ENCODE data around the gene POLD3. TPM values are rescaled to one million over a fixed set of nuclear protein-coding genes. Genes with fewer than 3 reads are reported as not detected.
A peak's percentile ranks its signal among the peaks of the same experiment; 100 is the strongest.
"Not testable (repeated sequence)": the region's sequence is repeated elsewhere in the genome, so short reads cannot be mapped to it uniquely, and the experiment has no call there.

The POLD3 gene
- polyA plus RNA-seq, 1 donor: 13.8 TPM

DNA sequence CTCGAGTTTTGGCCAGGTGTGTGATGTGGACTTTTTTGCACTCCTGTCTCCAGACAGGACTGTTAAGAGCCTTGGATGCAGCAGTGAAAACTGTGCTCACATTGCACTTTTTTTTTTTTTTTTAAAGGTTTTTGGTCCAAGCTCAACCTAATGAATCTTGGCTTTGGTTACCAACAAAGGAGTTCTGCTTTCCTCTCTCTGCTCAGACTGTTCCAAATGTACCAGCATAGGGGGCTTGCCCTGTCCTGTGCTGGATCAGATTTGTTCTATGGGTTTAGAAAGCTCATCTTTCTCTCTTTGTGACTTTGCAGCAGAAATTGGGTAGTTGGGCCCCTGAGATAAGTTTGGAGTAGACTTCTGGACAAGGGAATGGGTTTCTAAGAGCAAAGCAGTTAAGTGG is 45.3 kb downstream of the POLD3 start:
- no peak for DNase-seq (ENCODE audit: low read depth)

DNA sequence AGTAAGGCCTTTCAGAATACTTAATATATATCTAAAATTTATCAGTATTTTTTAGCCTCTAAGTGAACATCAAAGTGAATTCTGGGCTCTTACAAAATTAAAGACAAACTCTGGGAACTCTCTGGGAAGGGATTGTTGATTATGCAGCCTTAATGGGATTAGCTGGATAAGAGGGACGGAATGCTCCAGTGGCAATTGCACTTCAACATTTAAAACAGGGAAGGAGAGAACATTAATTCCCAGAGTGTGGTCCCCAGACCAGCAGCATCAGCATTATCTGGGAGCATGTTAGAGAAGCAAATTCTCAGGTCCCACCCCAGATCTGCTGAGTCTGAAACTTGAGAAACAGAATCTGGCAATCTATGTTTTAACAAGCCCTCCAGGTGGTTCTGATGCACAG is 46.5 kb downstream of the POLD3 start:
- no peak for DNase-seq (ENCODE audit: low read depth)

GRCh38 chr11:74639533-74639932 is 47.2 kb downstream of the POLD3 start:
- no peak for DNase-seq (ENCODE audit: low read depth)

DNA sequence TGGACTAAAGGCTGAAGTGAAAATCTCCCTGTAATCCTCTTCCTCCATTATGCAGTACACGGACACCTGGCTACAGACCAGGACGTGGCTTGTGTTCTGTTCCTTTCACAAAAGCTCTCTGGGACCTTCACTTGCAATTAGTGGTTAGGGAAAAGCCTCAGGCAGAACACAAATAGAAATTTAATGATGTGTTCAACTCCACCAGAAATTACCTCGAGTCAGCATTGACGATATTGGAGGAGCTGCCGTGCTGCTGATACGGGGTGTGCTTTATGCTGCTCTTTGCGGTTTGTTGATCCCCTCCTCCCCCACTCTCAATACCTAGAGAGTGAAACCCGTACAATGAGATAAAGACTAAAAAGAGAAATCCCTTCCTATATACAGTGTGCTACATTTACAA is 48.9 kb downstream of the POLD3 start:
- no peak for DNase-seq (ENCODE audit: low read depth)

GRCh38 chr11:74641905-74642304 is 49.5 kb downstream of the POLD3 start:
- DNase-seq (ENCODE audit: low read depth): no peak

- DNase-seq (ENCODE audit: low read depth): no peak
Observed at GRCh38 chr11:74642912-74643311, 50.5 kb downstream of the POLD3 start.

GRCh38 chr11:74644081-74644480 is 51.7 kb downstream of the POLD3 start:
- no peak for DNase-seq (ENCODE audit: low read depth)

DNA sequence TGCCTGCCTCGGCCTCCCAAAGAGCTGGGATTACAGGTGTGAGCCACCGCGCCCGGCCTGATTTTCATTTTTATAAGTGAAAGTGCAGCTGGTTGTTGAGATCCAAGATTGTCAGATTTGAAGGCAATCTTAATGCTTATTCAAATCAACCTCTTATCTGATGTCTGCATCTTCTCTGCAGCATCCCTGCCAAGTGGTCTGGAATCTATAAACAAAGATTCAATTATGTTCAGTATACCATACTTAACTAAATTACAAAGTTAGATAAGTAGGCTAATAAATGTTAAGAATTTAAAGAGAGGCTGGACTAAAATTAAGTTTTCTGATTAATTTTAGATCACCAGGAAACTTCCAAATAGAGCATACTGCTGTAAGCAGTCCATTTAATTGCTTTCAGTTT is 53.8 kb downstream of the POLD3 start:
- DNase-seq (ENCODE audit: low read depth): no peak

DNA sequence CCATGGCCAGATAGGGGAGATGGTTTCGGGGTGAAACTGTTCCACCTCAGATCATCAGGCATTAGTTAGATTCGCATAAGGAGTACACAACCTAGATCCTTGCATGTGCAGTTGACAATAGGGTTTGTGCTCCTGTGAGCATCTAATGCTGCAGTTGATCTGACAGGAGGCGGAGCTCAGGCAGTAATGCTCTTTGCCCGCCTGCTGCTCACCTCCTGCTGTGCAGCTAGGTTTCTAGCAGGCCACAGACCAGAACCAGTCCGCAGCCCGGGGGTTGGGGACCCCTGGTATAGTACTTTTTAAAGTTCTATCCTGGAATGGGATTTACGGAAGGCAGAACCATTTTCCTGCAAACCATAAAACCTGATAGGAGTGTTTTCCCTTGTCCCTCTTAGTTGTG is 54.6 kb downstream of the POLD3 start:
- no peak for DNase-seq (ENCODE audit: low read depth)

DNA sequence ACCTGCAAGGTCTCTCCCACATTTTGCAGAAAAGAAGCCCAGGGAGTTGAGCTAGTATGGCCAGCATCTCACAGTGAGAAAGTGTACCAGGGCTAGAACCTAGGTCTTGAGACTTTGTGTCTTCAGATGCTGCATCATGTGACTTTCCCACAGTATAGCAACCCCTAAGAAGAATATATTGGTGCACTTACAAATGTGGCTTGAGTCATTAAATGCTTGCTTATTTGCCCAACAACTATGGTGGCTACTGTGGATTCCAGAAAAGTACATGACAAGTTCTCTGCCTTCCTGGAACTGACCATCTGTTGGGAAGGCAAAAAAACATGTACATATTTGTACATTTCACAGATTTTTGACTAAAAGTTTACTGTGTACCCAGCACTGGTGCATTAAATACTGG is 55.0 kb downstream of the POLD3 start:
- no peak for DNase-seq (ENCODE audit: low read depth)

- no peak for DNase-seq (ENCODE audit: low read depth)
Observed at GRCh38 chr11:74647831-74648230, 55.4 kb downstream of the POLD3 start.

GRCh38 chr11:74648894-74649293 is 56.5 kb downstream of the POLD3 start:
- DNase-seq (ENCODE audit: low read depth): no peak

DNA sequence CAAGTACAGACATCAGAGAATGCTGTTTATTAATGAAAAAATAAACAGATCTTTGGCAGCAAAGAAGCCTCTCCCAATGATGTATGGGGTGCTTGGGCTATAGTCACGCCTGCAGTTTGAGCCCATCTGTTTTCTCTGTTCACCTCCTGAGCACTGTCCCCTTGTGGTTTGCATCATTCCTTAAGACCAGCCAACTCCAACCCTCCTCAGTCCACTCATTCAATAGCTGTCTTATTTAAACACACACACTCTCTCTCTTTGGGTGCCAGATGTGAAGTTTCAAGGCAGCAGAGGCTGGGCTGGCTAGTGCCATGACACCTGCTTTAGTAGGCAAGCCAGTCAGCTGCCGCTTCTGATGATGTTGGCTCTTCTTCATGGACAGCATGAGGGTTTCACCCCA is 58.1 kb downstream of the POLD3 start:
- peak; percentile 76 for DNase-seq (ENCODE audit: low read depth)

- DNase-seq (ENCODE audit: low read depth): no peak
Observed at GRCh38 chr11:74654976-74655375, 62.6 kb downstream of the POLD3 start.

- not testable (repeated sequence) for DNase-seq (ENCODE audit: low read depth)
Observed at GRCh38 chr11:74659124-74659523, 66.7 kb downstream of the POLD3 start.

DNA sequence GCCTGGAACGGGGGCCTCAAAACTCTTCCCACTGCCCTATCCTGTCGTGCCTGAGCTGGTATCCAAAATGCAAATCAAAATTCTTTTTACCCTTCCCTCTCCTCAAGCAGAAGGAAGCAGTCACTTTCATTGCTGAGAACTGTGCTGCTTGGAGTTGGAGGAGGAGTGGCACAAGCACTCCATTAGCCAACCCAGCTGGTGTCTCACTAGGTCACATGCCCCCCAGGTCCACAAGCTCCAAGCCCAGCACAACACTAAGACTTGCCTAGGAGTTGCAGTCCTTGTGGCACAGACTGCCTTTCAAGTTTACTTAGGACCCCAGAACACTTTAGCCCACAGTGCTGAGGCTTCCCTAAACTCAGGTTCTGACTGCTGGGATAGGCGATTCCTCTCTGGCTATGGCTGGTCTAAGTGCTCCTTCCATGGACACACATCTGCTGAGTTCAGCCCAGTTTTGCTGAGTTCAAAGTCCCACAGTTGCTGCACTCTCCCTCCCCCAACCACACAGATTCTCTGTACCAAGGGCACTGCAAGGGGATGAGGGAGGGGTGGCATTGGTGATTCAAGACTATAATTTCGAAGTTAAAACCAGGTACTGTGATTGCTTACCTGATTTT is 70.2 kb downstream of the POLD3 start:
- DNase-seq (ENCODE audit: low read depth): no peak

- no peak for DNase-seq (ENCODE audit: low read depth)
Observed at GRCh38 chr11:74663315-74663714, 70.9 kb downstream of the POLD3 start.

DNA sequence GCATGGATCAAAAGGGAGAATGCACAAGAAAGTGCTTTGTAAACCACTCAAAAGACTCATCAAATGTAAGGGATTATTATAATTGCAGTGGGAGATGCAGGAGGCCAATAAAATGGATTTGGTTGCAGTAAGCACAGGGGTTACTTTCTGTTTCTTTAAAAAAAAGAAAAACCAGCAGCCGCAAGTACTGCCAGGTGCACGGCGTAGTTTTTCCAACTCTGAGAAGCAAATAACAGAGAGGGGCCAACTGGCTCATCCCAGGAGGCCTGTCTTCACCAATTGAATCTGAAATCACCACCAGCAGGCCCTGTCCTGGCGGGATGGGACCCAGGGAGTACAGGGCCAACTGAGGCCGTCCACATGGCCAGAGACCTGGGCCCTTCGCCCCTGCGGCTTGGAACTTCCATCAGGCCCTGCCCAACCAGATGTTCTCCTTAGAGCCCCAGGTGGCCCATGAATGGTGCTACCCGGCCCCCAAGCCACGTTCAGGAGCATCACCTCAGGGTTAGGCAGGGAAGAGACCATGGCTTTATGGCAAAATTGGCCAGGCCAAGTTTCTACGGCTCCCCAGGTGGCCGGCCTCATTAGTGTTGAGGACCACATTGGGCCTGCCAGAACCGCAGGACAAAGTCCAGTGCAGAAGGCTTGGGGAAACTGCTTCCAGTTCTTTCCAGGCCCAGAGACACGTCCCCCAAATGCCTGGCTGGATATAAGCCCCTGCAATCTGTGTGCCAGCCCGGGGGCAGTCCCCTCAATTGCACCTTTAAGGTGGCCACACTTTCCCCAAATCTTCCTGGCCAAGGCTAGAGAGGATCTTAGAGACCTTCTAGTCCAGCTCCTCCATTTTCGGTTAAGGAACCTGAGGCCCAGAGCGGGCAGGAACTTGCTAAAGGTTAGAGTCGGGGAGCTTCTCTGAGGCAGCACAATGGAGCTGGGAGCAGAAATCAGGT is 77.1 kb downstream of the POLD3 start:
- DNase-seq (ENCODE audit: low read depth): no peak

GRCh38 chr11:74670171-74670570 is 77.8 kb downstream of the POLD3 start:
- DNase-seq (ENCODE audit: low read depth): no peak

- DNase-seq (ENCODE audit: low read depth): no peak
Observed at GRCh38 chr11:74671520-74672196, 79.3 kb downstream of the POLD3 start.

DNA sequence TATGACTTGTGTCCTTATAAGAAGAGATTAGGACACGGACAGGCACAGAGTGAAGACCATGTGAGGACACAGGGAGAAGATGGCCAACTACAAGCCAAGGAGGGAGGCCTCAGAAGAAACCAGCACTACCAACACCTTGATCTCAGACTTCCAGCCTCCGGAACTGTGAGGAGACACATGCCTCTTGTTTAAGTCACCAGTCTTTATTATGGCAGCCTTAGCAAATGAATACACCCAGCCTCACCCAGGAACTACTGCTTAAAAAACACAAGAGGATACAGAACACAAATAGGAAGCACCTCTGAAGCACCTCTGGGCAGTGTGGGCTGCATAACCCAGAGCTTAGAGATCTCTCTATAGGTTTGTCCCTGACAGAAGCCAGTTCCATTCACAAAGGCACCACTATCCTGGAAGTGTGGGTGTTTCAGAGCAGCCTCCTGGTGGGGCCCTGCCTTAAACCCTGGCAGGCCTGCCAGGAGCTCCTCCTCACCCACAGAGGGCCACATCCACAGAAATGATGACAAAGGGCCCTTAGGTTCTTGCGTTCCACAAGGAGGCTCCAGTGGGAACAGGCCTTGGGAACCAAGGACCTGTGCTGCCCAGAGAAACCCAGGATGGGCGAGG is 80.1 kb downstream of the POLD3 start:
- DNase-seq (ENCODE audit: low read depth): no peak
